Esophagus muscularis mucosa (tissue), 4 donors: ENCODE data around the gene TRPV4. TPM values are rescaled to one million over a fixed set of nuclear protein-coding genes. Genes with fewer than 3 reads are reported as not detected.

Source experiments
- DNase-seq: peaks from one replicate; pipeline ENCODE4 v3.0.0-alpha.2; 2017; ENCODE audit errors: extremely low spot score
- H3K27ac ChIP-seq, 4 donors: fragments of 200-600 bp; sonication (generic); replicated peaks in 1 of 4; 1 replicate in 3 of 4; 2 replicates in 1 of 4; pipeline ENCODE4 v1.5.1; 2016 to 2019; ENCODE audit warnings: mild to moderate bottlenecking in 1 of 4
- H3K27me3 ChIP-seq, 4 donors: fragments of 200-600 bp; sonication (generic); one replicate each; pipeline versions ENCODE4 v1.5.1 to v1.6.0; 2016 to 2019
- H3K36me3 ChIP-seq, 4 donors: fragments of 200-600 bp; sonication (generic); one replicate each; pipeline ENCODE4 v1.5.1; 2016 to 2019
- H3K4me1 ChIP-seq, 4 donors: fragments of 200-600 bp; sonication (generic); one replicate each; pipeline ENCODE4 v1.5.1; 2016 to 2019
- H3K4me3 ChIP-seq, 4 donors: fragments of 200-600 bp; sonication (generic); 1 replicate in 2 of 4; 2 replicates in 2 of 4; pipeline ENCODE4 v1.5.1; 2016 to 2019; ENCODE audit warnings: mild to moderate bottlenecking in 4 of 4, moderate library complexity in 1 of 4
- H3K9me3 ChIP-seq, 4 donors: fragments of 200-600 bp; sonication (generic); 1 replicate in 3 of 4; 2 replicates in 1 of 4; pipeline ENCODE4 v1.5.1; 2016 to 2019
- CTCF ChIP-seq, 3 experiments: fragments of 200-600 bp in 2 of 3; fragments of 450-650 bp in 1 of 3; sonication (generic) in 2 of 3; IDR thresholded peaks; one replicate each; pipeline ENCODE4 v1.5.1; 2017 to 2019; ENCODE audit warnings: antibody characterized with exemption in 3 of 3, mild to moderate bottlenecking in 2 of 3, moderate library complexity in 1 of 3
- EP300 ChIP-seq: sonication (generic); formaldehyde crosslinking; IDR thresholded peaks from one replicate; pipeline ENCODE4 v1.6.1; 2017; ENCODE audit warnings: antibody characterized with exemption
- POLR2A ChIP-seq: fragments of 450-650 bp; IDR thresholded peaks from one replicate; pipeline ENCODE4 v1.6.1; 2017; ENCODE audit warnings: antibody characterized with exemption, moderate library complexity, mild to moderate bottlenecking, low read depth
- POLR2AphosphoS5 ChIP-seq, 2 donors: sonication (generic); formaldehyde crosslinking; IDR thresholded peaks; one replicate each; pipeline ENCODE4 v1.6.1; 2017; ENCODE audit warnings: antibody characterized with exemption in 2 of 2
- WGBS: methylation state at CpG from one replicate; pipeline ENCODE4 v1.1.5; 2018; 5-methylcytosine and 5-hydroxymethylcytosine counted together
- intact Hi-C: fragments of 100-400 bp; cut with DNase I; formaldehyde crosslinking; loops from one replicate; pipeline ENCODE4 v1.15.1; 2023
- small RNA-seq, 3 donors: library from RNA; depleted of rRNA; stranded (forward); fragments of <200 nt; gene quantifications; one replicate each; pipeline ENCODE3, GENCODE V24; 2016
- total RNA-seq, 4 donors: library from RNA; depleted of rRNA; stranded (reverse); fragments of >200 nt; gene quantifications; one replicate each; pipeline versions ENCODE4 v1.1.0 to v1.2.1, GENCODE V29; 2016

Gene TRPV4
- total RNA-seq, 4 donors from 2014 or later: under 0.01 to 0.63 (median 0.35) TPM

- intact Hi-C loops: no loop called here
- Histone ChIP-seq H3K27me3 (peaks cover 0 to 41% (median 0%) of the 10 kb centered on the region in 4 donors), H3K27ac (no peak overlapping the region), H3K36me3 (no peaks in the 10 kb centered on the region), H3K9me3 (no peaks in the 10 kb centered on the region), H3K4me1 (peaks cover 0 to 7% (median 0%) of the 10 kb centered on the region in 4 donors), H3K4me3 (no peak overlapping the region)
- no peak for TF ChIP-seq POLR2AphosphoS5 (IDR thresholded peaks at IDR 0.05)
- no peak for TF ChIP-seq POLR2A
- TF ChIP-seq EP300: no peak
- no peak for TF ChIP-seq CTCF (IDR thresholded peaks at IDR 0.05)
- WGBS: 26% methylated on average over 4 of the region's 12 CpGs
- no peak for DNase-seq
These were observed 96.6 kb downstream of the TRPV4 start for GRCh38 chr12:109736552-109737108.

DNA sequence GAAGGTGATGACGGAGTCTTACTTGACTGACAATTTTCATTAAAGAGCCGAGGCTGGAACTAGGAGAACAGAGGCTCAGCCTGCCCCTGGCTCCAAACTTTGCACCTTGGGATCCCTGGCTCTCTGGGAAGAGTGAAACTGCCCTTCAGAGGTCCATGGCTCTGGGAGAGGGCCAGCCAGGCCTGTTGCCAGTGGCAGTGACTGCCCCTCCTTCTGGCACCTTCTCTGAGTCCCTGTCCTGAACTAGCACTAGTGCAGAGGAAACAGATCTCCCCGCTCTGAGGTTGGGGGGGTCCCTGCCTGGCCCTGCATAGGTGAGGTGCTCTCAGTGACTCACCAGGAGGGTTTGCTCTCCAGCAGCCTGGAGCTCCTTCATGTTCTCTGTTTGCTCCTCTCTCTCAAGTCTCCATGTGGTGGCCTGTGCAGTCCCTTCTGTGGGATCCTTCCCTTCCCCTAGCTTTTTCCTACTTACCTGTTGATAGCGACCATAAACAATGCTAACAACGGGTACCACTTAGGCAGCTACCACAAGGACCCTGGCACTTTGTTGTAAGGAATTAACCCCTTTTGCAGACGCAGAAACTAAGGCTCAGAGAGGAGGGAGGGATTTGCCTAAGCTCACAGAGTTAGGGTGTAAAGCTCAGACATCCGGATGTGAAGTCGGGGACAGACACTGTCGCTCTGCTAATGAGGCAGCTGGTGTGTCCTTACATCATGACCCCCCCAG is 97.2 kb downstream of the TRPV4 start:
- no peak overlapping the region for H3K27ac ChIP-seq
- DNase-seq: no peak
- no peaks in the 10 kb centered on the region for H3K9me3 ChIP-seq
- no peaks in the 10 kb centered on the region for H3K36me3 ChIP-seq
- peaks cover 0 to 41% (median 0%) of the 10 kb centered on the region in 4 donors for H3K27me3 ChIP-seq
- peaks cover 0 to 7% (median 0%) of the 10 kb centered on the region in 4 donors for H3K4me1 ChIP-seq
- TF ChIP-seq CTCF (IDR thresholded peaks at IDR 0.05) (no peak), POLR2A (no peak), EP300 (no peak), POLR2AphosphoS5 (IDR thresholded peaks at IDR 0.05) (no peak)
- no peak overlapping the region for H3K4me3 ChIP-seq
- WGBS: 74% methylated on average over 9 of the region's 9 CpGs
- intact Hi-C loops: no loop called here

GRCh38 chr12:109735051-109735521 is 98.1 kb downstream of the TRPV4 start:
- peaks cover 0 to 7% (median 0%) of the 10 kb centered on the region in 4 donors for H3K4me1 ChIP-seq
- no peaks in the 10 kb centered on the region for H3K36me3 ChIP-seq
- H3K27me3 ChIP-seq: peaks cover 0 to 41% (median 0%) of the 10 kb centered on the region in 4 donors
- no peak overlapping the region for H3K27ac ChIP-seq
- no peaks in the 10 kb centered on the region for H3K9me3 ChIP-seq
- no peak overlapping the region for H3K4me3 ChIP-seq
- intact Hi-C loops: no loop called here
- WGBS: 64% methylated on average over 12 of the region's 12 CpGs
- TF ChIP-seq POLR2AphosphoS5 (IDR thresholded peaks at IDR 0.05) (no peak), POLR2A (no peak), CTCF (IDR thresholded peaks at IDR 0.05) (no peak), EP300 (no peak)
- DNase-seq: no peak

DNA sequence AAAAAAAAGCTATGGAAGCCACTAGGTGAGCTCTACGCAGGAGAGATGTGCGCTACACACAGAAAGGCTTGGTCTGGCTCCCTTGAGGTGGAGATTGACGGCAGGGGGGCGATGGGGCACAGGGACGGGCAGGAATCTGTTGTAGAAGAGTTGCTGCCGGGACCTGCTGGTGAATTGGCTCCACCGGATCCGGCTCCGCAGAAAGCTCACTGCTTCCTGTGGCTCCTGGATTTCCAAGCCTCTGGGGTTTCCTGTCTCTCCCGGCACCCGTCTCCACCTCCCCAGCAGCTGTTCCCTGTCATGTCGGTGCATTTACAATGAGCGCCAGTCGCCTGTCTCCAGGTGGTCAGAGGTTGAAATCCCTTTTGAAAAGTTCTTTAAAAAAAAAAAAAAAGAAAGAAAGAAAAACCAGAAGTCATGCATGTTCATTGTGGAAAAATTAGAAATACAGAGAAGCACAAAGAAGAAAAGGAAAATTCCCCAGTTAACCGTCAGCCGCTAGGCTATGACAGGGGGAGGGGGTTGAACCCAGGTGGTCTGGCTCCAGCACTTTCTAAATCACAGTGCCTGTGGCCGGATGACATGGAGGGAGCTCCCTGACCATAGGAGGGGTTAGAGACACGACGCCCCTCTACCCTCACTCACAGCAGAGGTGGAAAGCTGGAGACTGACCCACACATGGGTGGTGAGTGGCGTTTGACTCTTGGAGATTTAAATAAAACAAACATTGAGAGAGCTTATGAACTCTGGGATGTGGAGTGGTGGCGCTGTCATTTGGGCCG is 98.8 kb downstream of the TRPV4 start:
- Histone ChIP-seq H3K4me1 (peaks cover 0 to 7% (median 0%) of the 10 kb centered on the region in 4 donors), H3K4me3 (no peak overlapping the region), H3K36me3 (no peaks in the 10 kb centered on the region), H3K9me3 (no peaks in the 10 kb centered on the region), H3K27me3 (peaks cover 0 to 41% (median 0%) of the 10 kb centered on the region in 4 donors), H3K27ac (no peak overlapping the region)
- WGBS: 29% methylated on average over 22 of the region's 22 CpGs
- DNase-seq: no peak
- TF ChIP-seq EP300: no peak
- no peak for TF ChIP-seq CTCF (IDR thresholded peaks at IDR 0.05)
- TF ChIP-seq POLR2AphosphoS5 (IDR thresholded peaks at IDR 0.05): peak in 1 of 2 donors; percentile 24
- TF ChIP-seq POLR2A: no peak
- intact Hi-C loops: no loop called here

Small RNA genes within 50 kb of the gene (small RNA-seq; reads per million reads assigned to genes)
- gene MIR4497: 0 reads per million in 3 donors
- 0 reads per million in 3 donors for gene RN7SL441P

Other genes with a start within 250 kb of the TRPV4 start
- 1 to 10 TPM in 3 of 4 donors, under 1 TPM in 1; 0.42 to 3.8 (median 3.2) TPM for gene FAM222A, start 119.6 kb downstream of the TRPV4 start, total RNA-seq
- 10 to 100 TPM; 37.0 to 47.7 (median 39.6) TPM for gene GLTP, start 47.1 kb upstream of the TRPV4 start, total RNA-seq
- gene TCHP, start 66.9 kb upstream of the TRPV4 start, total RNA-seq: 10 to 100 TPM; 17.1 to 31.6 (median 21.0) TPM
- 10 to 100 TPM; 28.7 to 46.5 (median 36.2) TPM for gene GIT2, start 163.0 kb upstream of the TRPV4 start, total RNA-seq
- gene ANKRD13A, start 166.0 kb upstream of the TRPV4 start, total RNA-seq: 100 to 1,000 TPM in 2 of 4 donors, 10 to 100 TPM in 2; 91.3 to 165 (median 124) TPM
- 10 to 100 TPM; 13.6 to 14.7 (median 13.9) TPM for gene C12orf76, start 215.1 kb upstream of the TRPV4 start, total RNA-seq